ENCODE measurements around the gene IFT25. TPM values are rescaled to one million over a fixed set of nuclear protein-coding genes. Genes with fewer than 3 reads are reported as not detected.
A peak's percentile ranks its signal among the peaks of the same experiment; 100 is the strongest.
"Not testable (repeated sequence)": the region's sequence is repeated elsewhere in the genome, so short reads cannot be mapped to it uniquely, and the experiment has no call there.

The IFT25 gene
- total RNA-seq, 2 donors from 2014 or later, result 23.8 to 24.5 TPM

- Histone ChIP-seq H3K9me3 (no peaks in the 10 kb centered on the region), H3K27me3 (replicated peaks; ENCODE audit: insufficient read depth) (no peaks in the 10 kb centered on the region), H3K27ac (no peak overlapping the region), H3K4me1 (ENCODE audit: control insufficient read depth in 1 of 2, low read depth in 2 of 2) (no peaks in the 10 kb centered on the region), H3K36me3 (peaks cover 47% of the 10 kb centered on the region), H3K4me3 (no peak overlapping the region)
- TF ChIP-seq, protein P1, sequence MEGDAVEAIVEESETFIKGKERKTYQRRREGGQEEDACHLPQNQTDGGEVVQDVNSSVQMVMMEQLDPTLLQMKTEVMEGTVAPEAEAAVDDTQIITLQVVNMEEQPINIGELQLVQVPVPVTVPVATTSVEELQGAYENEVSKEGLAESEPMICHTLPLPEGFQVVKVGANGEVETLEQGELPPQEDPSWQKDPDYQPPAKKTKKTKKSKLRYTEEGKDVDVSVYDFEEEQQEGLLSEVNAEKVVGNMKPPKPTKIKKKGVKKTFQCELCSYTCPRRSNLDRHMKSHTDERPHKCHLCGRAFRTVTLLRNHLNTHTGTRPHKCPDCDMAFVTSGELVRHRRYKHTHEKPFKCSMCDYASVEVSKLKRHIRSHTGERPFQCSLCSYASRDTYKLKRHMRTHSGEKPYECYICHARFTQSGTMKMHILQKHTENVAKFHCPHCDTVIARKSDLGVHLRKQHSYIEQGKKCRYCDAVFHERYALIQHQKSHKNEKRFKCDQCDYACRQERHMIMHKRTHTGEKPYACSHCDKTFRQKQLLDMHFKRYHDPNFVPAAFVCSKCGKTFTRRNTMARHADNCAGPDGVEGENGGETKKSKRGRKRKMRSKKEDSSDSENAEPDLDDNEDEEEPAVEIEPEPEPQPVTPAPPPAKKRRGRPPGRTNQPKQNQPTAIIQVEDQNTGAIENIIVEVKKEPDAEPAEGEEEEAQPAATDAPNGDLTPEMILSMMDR (IDR thresholded peaks at IDR 0.05), result peak; percentile 62
- ATAC-seq (ENCODE audit: insufficient number of reproducible peaks, low FRiP score, low read depth) (no peak), DNase-seq (ENCODE audit: low spot score) (no peak)
Observed at GRCh38 chr1:53878492-53879105, 66.9 kb downstream of the IFT25 start.

DNA sequence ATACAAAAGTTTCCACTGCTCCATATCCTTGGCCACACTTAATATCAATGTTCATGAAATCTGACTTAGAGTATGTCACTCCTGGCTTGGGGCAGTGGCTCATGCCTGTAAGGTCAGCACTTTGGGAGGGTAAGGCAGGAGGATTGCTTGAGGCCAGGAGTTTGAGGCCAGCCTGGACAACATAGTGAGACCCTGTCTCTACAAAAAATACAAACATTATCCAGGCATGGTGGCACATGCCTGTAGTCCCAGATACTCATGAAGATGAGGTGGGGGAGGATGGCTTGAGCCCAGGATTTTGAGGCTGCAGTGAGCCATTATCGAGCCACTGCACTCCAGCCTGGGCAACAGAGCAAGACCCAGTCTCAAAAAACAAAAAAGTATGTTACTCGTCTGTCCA is 70.3 kb downstream of the IFT25 start:
- ATAC-seq (ENCODE audit: insufficient number of reproducible peaks, low FRiP score, low read depth); H3K27ac ChIP-seq; H3K4me3 ChIP-seq; H3K9me3 ChIP-seq; DNase-seq (ENCODE audit: low spot score); H3K27me3 ChIP-seq (replicated peaks; ENCODE audit: insufficient read depth); H3K4me1 ChIP-seq (ENCODE audit: control insufficient read depth in 1 of 2, low read depth in 2 of 2): not testable (repeated sequence)
- peaks cover 49% of the 10 kb centered on the region for H3K36me3 ChIP-seq

GRCh38 chr1:53871773-53872484 is 73.6 kb downstream of the IFT25 start:
- no peak overlapping the region for H3K27ac ChIP-seq

More at GRCh38 chr1:53871773-53872484, 73.6 kb downstream of the IFT25 start:
- H3K4me1 ChIP-seq (ENCODE audit: control insufficient read depth in 1 of 2, low read depth in 2 of 2), result no peaks in the 10 kb centered on the region
- H3K4me3 ChIP-seq, result no peak overlapping the region
- TF ChIP-seq, protein P1 (IDR thresholded peaks at IDR 0.05), result no peak
- no peaks in the 10 kb centered on the region for H3K9me3 ChIP-seq
- H3K27me3 ChIP-seq (replicated peaks; ENCODE audit: insufficient read depth), result no peaks in the 10 kb centered on the region
- ATAC-seq (ENCODE audit: insufficient number of reproducible peaks, low FRiP score, low read depth), result no peak
- peaks cover 47% of the 10 kb centered on the region for H3K36me3 ChIP-seq
- no peak for DNase-seq (ENCODE audit: low spot score)

Other genes starting within 250 kb of the IFT25 start
- gene GLIS1, start 206.5 kb downstream of the IFT25 start, total RNA-seq, result 1 to 10 TPM in 1 of 2 donors, not detected in 1; 2.6 TPM
- 10 to 100 TPM in 1 of 2 donors, 1 to 10 TPM in 1; 4.2 to 14.6 TPM for gene NDC1, start 107.4 kb downstream of the IFT25 start, total RNA-seq
- gene YIPF1, start 55.9 kb downstream of the IFT25 start, total RNA-seq, result 10 to 100 TPM; 18.8 to 20.7 TPM
- not detected for gene DIO1, start 51.5 kb downstream of the IFT25 start, total RNA-seq
- 10 to 100 TPM; 17.8 to 18.3 TPM for gene LRRC42, start 651 bp upstream of the IFT25 start, total RNA-seq
- gene LDLRAD1, start 72.5 kb upstream of the IFT25 start, total RNA-seq, result not detected
- gene TMEM59, start 107.5 kb upstream of the IFT25 start, total RNA-seq, result 100 to 1,000 TPM; 282 to 326 TPM
- 1 to 10 TPM; 2.0 to 7.8 TPM for gene TCEANC2, start 107.9 kb upstream of the IFT25 start, total RNA-seq
- not detected for gene CDCP2, start 207.3 kb upstream of the IFT25 start, total RNA-seq

Measured in thoracic aorta (tissue), 2 donors.